ENCODE measurements around the gene FBXW12.

Gene FBXW12

GRCh38 chr3:48435223-48435595 lies 63.2 kb downstream of the FBXW12 start:
- ChIA-PET POLR2A (interaction anchor here (0.9 to 2.2 kb wide), 7 partner anchors 11 to 195 kb away, joined by 3 to 28 read pairs (median 5); partner anchors contain the start of genes ATRIP, PFKFB4 and ZNF589), CTCF (interaction anchor here (1.0 to 6.3 kb wide), 25 partner anchors 9 to 260 kb away, joined by 3 to 213 read pairs (median 11); partner anchors contain the start of genes ATRIP, PFKFB4, SHISA5 and ZNF589)
- DNase-seq (ENCODE audit: extremely low spot score): no peak
- TF ChIP-seq BHLHE40 (IDR thresholded peaks at IDR 0.05; ENCODE audit: borderline replicate concordance) (no peak), HDGF (IDR thresholded peaks at IDR 0.05; ENCODE audit: borderline replicate concordance) (no peak), SUZ12 (IDR thresholded peaks at IDR 0.05) (no peak), NFRKB (IDR thresholded peaks at IDR 0.05) (no peak), ZNF384 (IDR thresholded peaks at IDR 0.05) (no peak), L3MBTL2 (conservative IDR thresholded peaks at IDR 0.05) (no peak), FOXK2 (IDR thresholded peaks at IDR 0.05) (no peak), ELF4 (IDR thresholded peaks at IDR 0.05) (no peak), LEF1 (IDR thresholded peaks at IDR 0.05; ENCODE audit: borderline replicate concordance) (no peak), FOXM1 (IDR thresholded peaks at IDR 0.05; ENCODE audit: borderline replicate concordance) (no peak), TARDBP (IDR thresholded peaks at IDR 0.05) (no peak), SP1 (IDR thresholded peaks at IDR 0.05) (no peak), FOXA1 (IDR thresholded peaks at IDR 0.05) (no peak), ARNT (IDR thresholded peaks at IDR 0.05) (no peak), CTBP1 (IDR thresholded peaks at IDR 0.05; ENCODE audit: borderline replicate concordance) (no peak)

- TF ChIP-seq NFRKB (IDR thresholded peaks at IDR 0.05): no peak
- TF ChIP-seq TARDBP (IDR thresholded peaks at IDR 0.05): no peak
- TF ChIP-seq LEF1 (IDR thresholded peaks at IDR 0.05; ENCODE audit: borderline replicate concordance): no peak
- no peak for TF ChIP-seq SUZ12 (IDR thresholded peaks at IDR 0.05)
- TF ChIP-seq CTBP1 (IDR thresholded peaks at IDR 0.05; ENCODE audit: borderline replicate concordance): no peak
- TF ChIP-seq ELF4 (IDR thresholded peaks at IDR 0.05): no peak
- TF ChIP-seq FOXK2 (IDR thresholded peaks at IDR 0.05): no peak
- no peak for TF ChIP-seq FOXA1 (IDR thresholded peaks at IDR 0.05)
- TF ChIP-seq HDGF (IDR thresholded peaks at IDR 0.05; ENCODE audit: borderline replicate concordance): no peak
- TF ChIP-seq SP1 (IDR thresholded peaks at IDR 0.05): no peak
- TF ChIP-seq FOXM1 (IDR thresholded peaks at IDR 0.05; ENCODE audit: borderline replicate concordance): no peak
- TF ChIP-seq BHLHE40 (IDR thresholded peaks at IDR 0.05; ENCODE audit: borderline replicate concordance): no peak
- no peak for TF ChIP-seq PKNOX1 (IDR thresholded peaks at IDR 0.05)
- TF ChIP-seq ZNF384 (IDR thresholded peaks at IDR 0.05): no peak
- TF ChIP-seq ARNT (IDR thresholded peaks at IDR 0.05): no peak
- no peak for TF ChIP-seq L3MBTL2 (conservative IDR thresholded peaks at IDR 0.05)
- ChIA-PET POLR2A (interaction anchor here (0.9 to 2.2 kb wide), 10 partner anchors 10 to 196 kb away, joined by 3 to 28 read pairs (median 6); partner anchors contain the start of genes ATRIP, PFKFB4 and ZNF589), CTCF (interaction anchor here (0.5 to 6.3 kb wide), 80 partner anchors 9 to 401 kb away, joined by 3 to 213 read pairs (median 4); partner anchors contain the start of genes ATRIP, CAMP, CDC25A and PFKFB4)
- peak; percentile 79 for DNase-seq (ENCODE audit: extremely low spot score)
Observed at GRCh38 chr3:48435774-48436476, 63.9 kb downstream of the FBXW12 start.

GRCh38 chr3:48436477-48436787 lies 64.4 kb downstream of the FBXW12 start:
- ChIA-PET CTCF (interaction anchor here (0.5 to 6.3 kb wide), 78 partner anchors 9 to 340 kb away, joined by 3 to 213 read pairs (median 4); partner anchors contain the start of genes ATRIP, CAMP, CDC25A and PFKFB4), POLR2A (interaction anchor here (1.1 to 2.2 kb wide), 8 partner anchors 10 to 196 kb away, joined by 4 to 28 read pairs (median 8); partner anchors contain the start of genes ATRIP and ZNF589)
- TF ChIP-seq BHLHE40 (IDR thresholded peaks at IDR 0.05; ENCODE audit: borderline replicate concordance) (no peak), ELF4 (IDR thresholded peaks at IDR 0.05) (no peak), HDGF (IDR thresholded peaks at IDR 0.05; ENCODE audit: borderline replicate concordance) (no peak), FOXA1 (IDR thresholded peaks at IDR 0.05) (no peak), NFRKB (IDR thresholded peaks at IDR 0.05) (no peak), ARNT (IDR thresholded peaks at IDR 0.05) (no peak), SP1 (IDR thresholded peaks at IDR 0.05) (no peak), ZNF384 (IDR thresholded peaks at IDR 0.05) (no peak), LEF1 (IDR thresholded peaks at IDR 0.05; ENCODE audit: borderline replicate concordance) (no peak), TARDBP (IDR thresholded peaks at IDR 0.05) (no peak), CTBP1 (IDR thresholded peaks at IDR 0.05; ENCODE audit: borderline replicate concordance) (no peak), L3MBTL2 (conservative IDR thresholded peaks at IDR 0.05) (no peak), SUZ12 (IDR thresholded peaks at IDR 0.05) (no peak), PKNOX1 (IDR thresholded peaks at IDR 0.05) (no peak), FOXM1 (IDR thresholded peaks at IDR 0.05; ENCODE audit: borderline replicate concordance) (no peak), FOXK2 (IDR thresholded peaks at IDR 0.05) (no peak)
- DNase-seq (ENCODE audit: extremely low spot score): no peak

GRCh38 chr3:48436855-48437254 lies 64.8 kb downstream of the FBXW12 start:
- POLR2A ChIA-PET: interaction anchor here (1.1 to 2.2 kb wide), 6 partner anchors 9 to 163 kb away, joined by 4 to 28 read pairs (median 8); partner anchors contain the start of gene ATRIP
- TF ChIP-seq L3MBTL2 (conservative IDR thresholded peaks at IDR 0.05) (no peak), BHLHE40 (IDR thresholded peaks at IDR 0.05; ENCODE audit: borderline replicate concordance) (no peak), SP1 (IDR thresholded peaks at IDR 0.05) (no peak), HDGF (IDR thresholded peaks at IDR 0.05; ENCODE audit: borderline replicate concordance) (no peak), ARNT (IDR thresholded peaks at IDR 0.05) (no peak), PKNOX1 (IDR thresholded peaks at IDR 0.05) (no peak), ZNF384 (IDR thresholded peaks at IDR 0.05) (no peak), ELF4 (IDR thresholded peaks at IDR 0.05) (no peak), FOXK2 (IDR thresholded peaks at IDR 0.05) (no peak), FOXM1 (IDR thresholded peaks at IDR 0.05; ENCODE audit: borderline replicate concordance) (no peak), FOXA1 (IDR thresholded peaks at IDR 0.05) (no peak)
- DNase-seq (ENCODE audit: extremely low spot score): no peak
- CTCF ChIA-PET: interaction anchor here (0.7 to 6.3 kb wide), 24 partner anchors 9 to 246 kb away, joined by 3 to 213 read pairs (median 10); partner anchors contain the start of genes ATRIP, PFKFB4 and ZNF589

- ChIA-PET POLR2A (no interaction called here), CTCF (interaction anchor here (0.6 to 6.3 kb wide), 2 partner anchors 36 to 248 kb away, joined by 3 to 213 read pairs; no protein-coding TSS in a partner anchor)
- no peak for DNase-seq (ENCODE audit: extremely low spot score)
- TF ChIP-seq L3MBTL2 (conservative IDR thresholded peaks at IDR 0.05) (no peak), HDGF (IDR thresholded peaks at IDR 0.05; ENCODE audit: borderline replicate concordance) (no peak), NFRKB (IDR thresholded peaks at IDR 0.05) (no peak), TARDBP (IDR thresholded peaks at IDR 0.05) (no peak), FOXA1 (IDR thresholded peaks at IDR 0.05) (no peak), ARNT (IDR thresholded peaks at IDR 0.05) (no peak), BHLHE40 (IDR thresholded peaks at IDR 0.05; ENCODE audit: borderline replicate concordance) (no peak), CTBP1 (IDR thresholded peaks at IDR 0.05; ENCODE audit: borderline replicate concordance) (no peak), PKNOX1 (IDR thresholded peaks at IDR 0.05) (no peak), ZNF384 (IDR thresholded peaks at IDR 0.05) (no peak), FOXK2 (IDR thresholded peaks at IDR 0.05) (no peak), SP1 (IDR thresholded peaks at IDR 0.05) (no peak), FOXM1 (IDR thresholded peaks at IDR 0.05; ENCODE audit: borderline replicate concordance) (no peak), LEF1 (IDR thresholded peaks at IDR 0.05; ENCODE audit: borderline replicate concordance) (no peak), ELF4 (IDR thresholded peaks at IDR 0.05) (no peak), SUZ12 (IDR thresholded peaks at IDR 0.05) (no peak)
Observed at GRCh38 chr3:48437812-48438211, 65.8 kb downstream of the FBXW12 start.

All from HEK293T (cell line).